ENCODE measurements around the gene PTPRF.

- TF ChIP-seq POLR2AphosphoS5 (IDR thresholded peaks at IDR 0.05; ENCODE audit: low read depth, low read length) (no peak), POLR2A (IDR thresholded peaks at IDR 0.05; ENCODE audit: low read depth, low read length) (no peak)
Measured at GRCh38 chr1:43587001-43587400, 56.3 kb downstream of the PTPRF start.
